Stimulated activated CD8-positive, alpha-beta memory T cell treated with anti-CD3 and anti-CD28 coated beads, Interleukin-15, amount 100 ng/mL, for 48 hours (primary cell): ENCODE results near the gene SLC35E3.

Experiments used
- DNase-seq, 2 donors: peaks; one replicate each; pipeline ENCODE4 v3.0.0-alpha.2; 2020; ENCODE audit warnings: low read depth in 2 of 2

Gene SLC35E3

DNA sequence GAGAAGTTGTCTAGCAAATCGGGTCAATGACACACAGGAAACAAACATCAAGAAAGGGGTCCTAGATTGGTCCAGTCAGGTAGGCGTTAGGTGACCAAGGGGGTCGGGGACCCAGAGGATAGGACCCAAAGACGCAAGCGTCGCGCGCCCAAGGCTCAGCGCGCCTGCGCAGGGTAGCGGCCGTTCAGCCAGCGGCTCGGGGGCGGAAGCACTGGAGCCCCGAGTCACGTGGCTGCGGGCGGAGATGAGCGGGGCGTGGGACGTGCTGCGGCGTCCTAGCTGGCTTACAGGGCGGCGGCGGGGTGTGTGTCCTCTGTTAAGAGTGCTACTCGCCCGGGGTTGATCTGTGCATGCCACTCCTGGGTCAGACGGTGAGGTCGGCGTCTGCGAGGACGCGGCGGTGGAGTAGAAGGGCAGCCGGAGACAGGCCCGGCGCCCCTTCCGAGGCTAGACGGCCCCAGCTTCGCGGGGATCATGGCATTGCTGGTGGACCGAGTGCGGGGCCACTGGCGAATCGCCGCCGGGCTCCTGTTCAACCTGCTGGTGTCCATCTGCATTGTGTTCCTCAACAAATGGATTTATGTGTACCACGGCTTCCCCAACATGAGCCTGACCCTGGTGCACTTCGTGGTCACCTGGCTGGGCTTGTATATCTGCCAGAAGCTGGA, at the start of gene SLC35E3:
Gene SLC35E3, plus strand, starts transcription at position 273 of the 668 bp plus-strand sequence. Its CDS starts 202 bp downstream, at position 475.
- DNase-seq: peak; percentile 92 to 93

DNA sequence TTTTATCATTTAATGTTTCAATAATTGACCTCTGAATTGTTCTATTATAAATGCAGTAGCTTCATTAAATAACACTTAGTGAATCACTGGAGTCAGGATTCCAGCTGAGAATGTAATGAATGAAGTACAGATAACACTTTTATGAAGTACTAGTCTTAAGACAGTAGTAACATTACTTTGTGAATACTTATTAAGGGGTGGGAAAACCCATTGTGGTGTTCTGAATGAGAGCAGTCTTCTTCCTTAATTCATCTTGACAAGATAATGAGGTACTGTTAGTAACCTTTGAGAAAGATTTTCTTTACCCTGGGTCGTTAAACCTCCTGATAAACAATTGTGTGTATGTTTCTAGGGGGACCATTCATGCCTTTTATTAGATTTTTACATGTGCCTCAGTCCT, 46.5 kb upstream of the SLC35E3 start:
- DNase-seq: no peak

- no peak for DNase-seq
Measured at GRCh38 chr12:68727776-68728175, 18.2 kb upstream of the SLC35E3 start.

GRCh38 chr12:68733661-68734071, 12.3 kb upstream of the SLC35E3 start:
- no peak for DNase-seq

DNA sequence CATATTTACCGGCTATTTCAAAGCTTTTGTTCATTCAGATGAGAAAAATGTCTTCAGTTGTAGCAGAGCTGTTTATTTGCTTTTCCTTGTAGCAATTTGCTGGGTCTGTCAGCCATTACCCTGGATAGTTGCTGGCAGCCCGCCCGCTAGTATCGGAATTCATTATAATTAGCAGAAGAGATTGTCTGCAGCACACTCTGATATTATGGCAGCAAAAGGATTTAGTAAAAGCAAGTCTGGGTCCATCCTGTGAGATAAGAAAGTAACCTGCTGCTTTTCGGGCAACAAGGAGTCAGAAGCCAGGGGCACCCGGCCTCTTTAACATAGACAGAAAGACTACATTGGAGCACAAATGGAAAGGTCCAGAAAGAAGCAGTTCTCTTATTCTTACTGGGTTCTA, 6.1 kb upstream of the SLC35E3 start:
- DNase-seq: no peak

- no peak for DNase-seq
Measured at GRCh38 chr12:68743356-68743755, 2.6 kb upstream of the SLC35E3 start.

- no peak for DNase-seq
Measured at GRCh38 chr12:68745376-68745903, 536 bp upstream of the SLC35E3 start.

DNA sequence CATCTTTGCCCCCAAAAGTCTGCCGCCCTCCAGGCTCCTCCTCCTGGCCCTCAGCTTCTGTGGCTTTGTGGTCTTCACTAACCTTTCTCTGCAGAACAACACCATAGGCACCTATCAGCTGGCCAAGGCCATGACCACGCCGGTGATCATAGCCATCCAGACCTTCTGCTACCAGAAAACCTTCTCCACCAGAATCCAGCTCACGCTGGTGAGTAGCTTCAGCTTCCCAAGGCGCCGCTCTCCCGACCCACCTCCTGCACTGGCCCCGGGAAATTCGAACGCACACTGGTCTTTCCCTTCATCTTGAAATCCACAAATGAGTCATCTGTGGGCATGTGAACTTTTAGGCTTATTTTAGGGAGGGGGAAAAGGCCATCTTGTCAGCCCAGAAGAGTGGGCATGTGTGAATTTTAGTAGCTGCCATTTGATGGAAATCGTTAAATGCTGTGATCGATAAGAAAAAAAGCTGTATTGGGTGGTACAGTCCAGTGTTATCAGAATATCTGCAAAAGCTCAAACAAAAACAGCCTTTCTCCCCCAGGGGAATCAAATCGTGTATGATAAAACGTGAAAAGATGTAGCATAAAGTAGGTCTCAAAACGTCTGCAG, 700 bp downstream of the SLC35E3 start:
- DNase-seq: peak in 1 of 2 donors; percentile 6

- no peak for DNase-seq
Measured at GRCh38 chr12:68749443-68749842, 3.5 kb downstream of the SLC35E3 start.

- DNase-seq: no peak
Measured at GRCh38 chr12:68749861-68750260, 3.9 kb downstream of the SLC35E3 start.

DNA sequence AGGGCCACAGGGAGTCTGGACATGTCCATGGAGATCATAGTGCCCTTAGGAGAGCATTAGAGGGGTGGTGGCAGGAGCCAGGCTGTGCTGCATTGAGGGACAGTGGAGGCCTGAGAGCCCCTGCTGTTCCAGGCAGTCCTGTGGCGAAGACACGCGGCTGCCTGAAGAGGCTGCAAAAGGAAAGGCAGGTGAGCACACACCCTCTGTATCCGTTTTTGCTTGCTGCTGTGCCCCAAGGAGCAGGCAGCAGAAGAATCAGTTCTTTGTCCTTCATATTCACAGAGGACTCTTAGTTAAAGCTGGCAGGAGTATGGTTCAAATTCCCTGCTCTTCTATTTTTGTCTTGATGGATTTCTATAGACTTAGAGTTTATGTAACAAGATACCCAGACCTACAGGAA, 4.5 kb downstream of the SLC35E3 start:
- DNase-seq: no peak

DNA sequence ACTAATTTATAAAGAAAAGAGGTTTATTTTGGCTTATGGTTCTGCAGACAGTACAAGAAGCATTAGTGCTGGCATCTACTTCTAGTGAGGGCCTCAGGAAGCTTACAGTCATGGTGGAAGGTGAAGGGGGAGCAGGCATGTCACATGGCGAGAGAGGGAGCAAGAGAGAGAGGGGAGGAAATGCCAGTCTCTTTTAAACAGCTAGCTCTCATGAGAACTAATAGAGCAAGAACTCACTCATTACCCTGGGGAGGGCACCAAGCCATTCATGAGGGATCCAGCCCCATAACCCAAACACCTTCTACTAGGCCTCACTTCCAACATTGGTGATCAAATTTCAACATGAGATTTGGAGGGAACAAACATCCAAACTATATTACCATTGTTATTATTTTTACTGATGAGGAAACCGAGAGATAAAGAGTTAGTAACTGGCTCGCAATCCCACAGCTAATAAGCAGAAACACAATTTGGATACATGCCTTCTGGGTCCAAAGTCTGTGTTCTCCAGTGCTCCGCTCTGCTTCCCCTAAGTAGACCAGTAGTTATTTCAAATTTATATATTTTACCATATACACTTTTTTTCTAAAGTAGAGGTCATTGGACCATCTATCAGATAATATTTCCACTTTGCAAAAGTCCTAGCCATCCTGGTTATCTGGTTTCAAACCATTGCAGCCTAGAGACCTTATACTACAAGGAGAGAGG, 9.7 kb downstream of the SLC35E3 start:
- no peak for DNase-seq

- no peak for DNase-seq
Measured at GRCh38 chr12:68759852-68760251, 13.9 kb downstream of the SLC35E3 start.

DNA sequence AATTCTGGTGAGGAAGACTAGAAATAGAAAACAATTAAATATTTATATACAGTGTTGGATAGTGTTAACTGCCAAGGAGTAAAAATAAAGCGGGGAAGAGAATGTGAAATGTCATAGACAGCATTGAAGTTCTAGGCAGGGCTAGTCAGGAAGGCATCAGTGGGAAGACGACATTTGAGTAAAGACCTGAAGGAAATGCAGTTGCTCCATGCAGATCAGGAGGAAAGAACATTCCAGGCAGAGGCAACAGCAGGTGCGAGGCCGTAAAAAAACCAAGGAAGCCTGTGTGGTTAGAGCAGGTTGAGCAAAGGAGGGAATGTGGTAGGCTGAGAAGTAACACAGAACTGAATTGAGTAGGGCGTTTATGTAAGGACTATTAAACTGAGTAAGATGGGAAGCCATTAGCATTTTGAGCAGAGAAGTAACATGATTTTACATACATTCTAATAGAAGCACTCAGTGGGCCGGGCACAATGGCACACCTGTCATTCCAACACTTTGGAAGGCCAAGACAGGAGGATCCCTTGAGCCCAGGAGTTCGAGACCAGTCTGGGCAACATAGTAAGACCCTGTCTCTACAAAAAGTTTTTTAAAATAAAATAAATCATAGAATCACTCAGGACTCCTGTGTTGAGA, 14.9 kb downstream of the SLC35E3 start:
- no peak for DNase-seq

DNA sequence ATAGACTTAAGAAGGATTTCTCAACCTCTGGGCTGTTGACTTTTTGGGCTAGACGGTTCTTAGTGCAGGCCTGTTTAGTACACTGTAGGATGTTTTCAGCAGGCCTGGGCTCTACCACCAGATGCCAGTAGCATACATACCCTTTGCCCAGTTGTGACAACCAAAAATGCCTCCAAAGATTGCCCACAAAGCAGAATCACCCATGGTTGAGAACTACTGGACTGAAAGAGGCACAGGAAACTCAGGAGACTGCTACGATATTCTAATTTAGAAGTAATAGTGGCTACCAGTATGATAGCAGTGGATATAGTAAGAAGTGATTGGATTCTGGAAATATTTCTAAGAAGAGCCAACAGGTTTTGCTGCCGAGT, 15.5 kb downstream of the SLC35E3 start:
- DNase-seq: no peak

DNA sequence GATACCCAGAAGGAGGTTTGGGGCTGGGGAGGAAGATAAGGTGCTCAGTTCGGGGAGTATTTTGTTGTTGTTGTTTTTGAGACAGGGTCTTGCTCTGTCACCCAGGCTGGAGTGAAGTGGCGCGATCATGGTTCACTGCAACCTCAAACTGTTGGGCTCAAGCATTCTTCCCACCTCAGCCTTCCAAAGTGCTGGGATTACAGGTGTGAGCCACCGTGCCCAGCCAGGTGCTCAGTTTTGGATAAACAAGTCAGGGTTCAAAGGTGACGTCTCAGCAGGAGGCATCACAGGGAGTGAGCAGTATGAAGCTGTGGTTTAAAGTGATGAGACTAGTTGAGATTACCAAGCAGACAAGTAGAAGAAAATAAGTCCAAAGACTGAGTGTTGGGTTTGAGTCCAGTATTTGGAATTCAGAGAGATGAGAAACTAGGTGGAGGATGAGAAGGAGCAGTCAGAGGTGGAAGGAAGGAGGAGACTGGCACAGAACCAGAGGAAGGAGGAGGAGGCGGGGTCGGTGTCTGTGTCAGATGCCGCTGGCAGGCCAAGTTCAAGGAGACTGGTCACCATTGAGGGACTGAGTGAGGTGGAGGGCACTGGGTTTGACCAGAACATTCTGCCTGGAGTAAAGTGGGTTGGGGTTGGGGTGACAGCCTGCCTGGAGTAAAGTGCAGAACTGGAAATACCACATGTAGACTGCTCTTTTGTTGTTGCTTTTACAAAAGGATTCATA, 16.1 kb downstream of the SLC35E3 start:
- no peak for DNase-seq

DNA sequence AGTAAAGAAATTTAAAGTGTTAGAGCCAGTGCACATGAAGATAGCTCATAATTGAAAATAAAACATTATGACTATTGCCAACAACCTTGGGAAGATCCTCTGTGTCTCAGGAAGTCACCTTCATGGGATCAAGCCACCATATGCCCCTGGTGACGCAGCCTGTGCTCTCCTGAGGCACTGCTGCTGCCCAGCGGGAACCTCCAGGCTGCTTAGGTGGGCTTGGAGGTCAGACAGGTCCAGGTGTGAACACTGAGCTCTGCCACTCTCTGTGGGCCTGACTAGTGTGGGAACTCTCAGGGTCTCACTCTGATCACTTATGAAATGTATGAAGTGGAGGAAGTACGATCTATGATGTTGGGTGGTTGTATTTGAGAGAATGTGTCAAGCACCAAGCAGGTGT, 16.7 kb downstream of the SLC35E3 start:
- DNase-seq: no peak

GRCh38 chr12:68765696-68766095, 19.7 kb downstream of the SLC35E3 start:
- no peak for DNase-seq

DNA sequence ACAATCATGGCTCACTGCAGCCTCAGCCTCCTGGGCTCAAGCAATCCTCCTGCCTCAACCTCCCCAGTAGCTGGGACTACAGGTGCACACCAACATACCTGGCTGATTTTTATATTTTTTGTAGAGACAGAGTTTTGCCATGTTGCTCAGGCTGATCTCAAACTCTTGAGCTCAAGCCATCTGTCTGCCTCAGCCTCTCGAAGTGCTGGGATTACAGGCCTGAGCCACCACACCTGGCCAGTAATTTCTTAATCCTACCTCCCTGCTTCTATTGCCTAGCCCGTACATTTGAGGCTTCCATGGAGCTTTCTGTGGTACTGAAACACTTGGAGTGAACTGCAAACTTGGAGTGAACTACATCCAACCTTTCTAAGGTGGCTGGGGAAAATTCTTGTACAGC, 20.7 kb downstream of the SLC35E3 start:
- DNase-seq: no peak

DNA sequence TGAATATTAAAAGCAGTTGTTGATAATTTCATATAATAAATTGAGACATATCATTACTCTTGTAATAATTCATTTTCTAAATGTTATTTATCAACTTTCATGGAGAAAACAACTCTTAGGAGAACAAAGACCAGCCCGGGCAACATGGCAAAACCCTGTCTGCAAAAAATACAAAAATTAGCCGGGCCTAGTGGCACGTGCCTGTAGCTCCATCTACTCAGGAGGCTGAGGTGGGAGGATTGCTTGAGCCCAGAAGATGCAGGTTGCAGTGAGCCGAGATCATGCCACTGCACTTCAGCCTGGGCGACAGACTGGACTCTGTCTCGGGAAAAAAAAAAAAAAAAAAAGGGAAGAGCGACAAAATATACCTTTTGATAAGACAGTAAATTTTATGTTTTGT, 21.2 kb downstream of the SLC35E3 start:
- DNase-seq: no peak

DNA sequence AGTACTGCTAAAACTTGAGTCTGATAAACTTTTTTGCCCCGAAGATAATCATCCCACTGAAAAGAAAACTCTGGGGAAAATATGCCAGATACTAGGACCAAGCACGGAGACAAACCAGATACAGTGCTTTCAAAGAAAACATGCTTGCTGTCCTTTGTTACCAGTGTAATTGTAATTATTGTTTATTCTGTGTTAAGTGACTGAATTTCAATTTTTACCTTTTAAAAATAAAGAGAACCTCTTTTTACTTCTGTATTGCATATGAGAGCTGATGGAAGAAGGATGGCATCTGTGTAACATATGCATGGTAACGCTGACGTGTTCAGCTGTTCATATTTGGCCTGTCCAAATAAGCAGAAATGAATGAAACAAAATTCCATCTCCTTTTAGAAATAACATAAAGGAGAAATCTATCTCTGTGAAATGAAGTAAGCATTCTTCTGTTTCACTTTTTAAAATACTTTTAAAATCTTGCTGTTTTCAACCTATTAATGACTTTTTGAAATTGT, 22.5 kb downstream of the SLC35E3 start:
- DNase-seq: no peak

GRCh38 chr12:68769941-68770340, 24.0 kb downstream of the SLC35E3 start:
- DNase-seq: no peak
